Stimulated activated CD8-positive, alpha-beta memory T cell treated with anti-CD3 and anti-CD28 coated beads, Interleukin-7, amount 100 ng/mL, for 4 hours (primary cell): Measurements from ENCODE around the gene RUNX1.

ENCODE experiments used
- DNase-seq, 2 donors: peaks; one replicate each; pipeline ENCODE4 v3.0.0-alpha.2; 2020; ENCODE audit warnings: low read depth in 2 of 2

Gene RUNX1

GRCh38 chr21:34946385-34946840 is 102.7 kb downstream of the RUNX1 start:
- no peak for DNase-seq

- no peak for DNase-seq
Observed at GRCh38 chr21:34945288-34945687, 103.8 kb downstream of the RUNX1 start.

GRCh38 chr21:34944015-34944755 is 104.9 kb downstream of the RUNX1 start:
- no peak for DNase-seq

DNA sequence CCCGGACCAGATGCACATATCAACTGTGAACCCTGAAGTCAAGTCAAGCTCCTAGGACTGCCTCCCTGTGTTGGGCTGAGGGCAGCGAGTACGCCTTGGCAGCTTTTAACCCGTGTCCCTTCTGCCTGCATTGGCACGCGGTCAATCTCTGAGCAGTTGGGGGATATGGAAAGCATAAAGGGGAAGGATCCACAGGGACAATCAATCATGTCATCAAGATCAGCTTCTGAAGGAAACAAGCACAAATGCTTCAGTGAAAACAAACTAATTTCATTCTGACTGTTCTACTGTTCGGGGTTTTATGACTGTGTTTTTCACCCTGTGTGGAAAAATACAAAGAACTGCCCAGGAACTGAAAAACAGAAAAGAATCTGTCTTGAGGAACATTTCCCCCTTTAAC is 106.2 kb downstream of the RUNX1 start:
- DNase-seq = no peak

DNA sequence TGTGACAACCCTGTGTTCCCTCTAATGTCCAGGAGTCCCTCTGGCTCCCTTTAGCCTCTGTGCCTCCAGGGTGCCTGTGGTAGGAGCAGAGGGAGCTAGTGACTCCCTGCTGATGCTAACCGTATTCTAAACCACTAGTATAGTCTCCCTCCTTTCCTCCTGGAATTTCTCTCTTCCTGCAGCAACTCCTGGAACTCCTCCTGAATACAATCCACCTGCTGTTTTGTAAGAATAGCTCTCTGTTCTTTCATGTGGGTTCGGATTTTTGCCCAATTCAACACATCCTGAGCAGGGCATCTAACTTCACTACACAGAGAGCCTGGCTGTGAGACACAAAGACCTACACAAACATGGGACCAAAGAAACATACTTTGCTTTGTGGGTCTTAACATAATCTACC is 107.9 kb downstream of the RUNX1 start:
- DNase-seq = no peak

- DNase-seq = no peak
Observed at GRCh38 chr21:34939673-34940331, 109.3 kb downstream of the RUNX1 start.

GRCh38 chr21:34938089-34938764 is 110.9 kb downstream of the RUNX1 start:
- no peak for DNase-seq

DNA sequence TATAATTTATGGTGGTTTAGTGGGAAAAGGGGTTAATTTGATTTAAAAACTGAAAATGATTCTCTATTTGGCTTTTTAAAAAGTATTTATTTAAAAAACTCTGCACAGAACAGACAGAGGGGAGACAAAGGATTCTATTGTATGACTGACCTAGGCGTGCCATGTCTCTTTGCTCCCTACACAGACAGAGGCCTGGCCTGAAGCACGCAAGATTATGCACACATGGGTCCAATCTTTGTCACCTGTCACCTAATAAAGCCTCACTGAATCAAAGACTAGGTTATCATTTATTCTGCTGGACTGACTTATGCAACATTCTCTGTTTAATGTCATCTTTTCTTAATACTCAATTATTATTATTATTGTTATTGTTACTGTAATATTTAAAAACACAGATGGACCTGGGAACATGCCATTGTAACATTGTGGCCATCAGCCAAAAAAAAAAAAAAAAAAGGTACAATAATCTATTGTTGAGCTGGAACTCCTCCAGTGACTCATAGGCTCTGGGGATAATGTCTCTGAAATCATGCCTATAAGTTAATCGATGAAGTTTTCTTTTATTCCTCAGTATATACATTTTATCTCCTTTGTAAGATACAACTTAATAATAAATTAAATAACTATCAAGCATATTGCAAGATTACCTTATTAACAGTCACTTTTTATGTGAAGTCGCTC is 112.1 kb downstream of the RUNX1 start:
- no peak for DNase-seq

GRCh38 chr21:34936371-34936789 is 112.7 kb downstream of the RUNX1 start:
- DNase-seq = no peak

GRCh38 chr21:34935898-34936297 is 113.2 kb downstream of the RUNX1 start:
- DNase-seq = no peak

DNA sequence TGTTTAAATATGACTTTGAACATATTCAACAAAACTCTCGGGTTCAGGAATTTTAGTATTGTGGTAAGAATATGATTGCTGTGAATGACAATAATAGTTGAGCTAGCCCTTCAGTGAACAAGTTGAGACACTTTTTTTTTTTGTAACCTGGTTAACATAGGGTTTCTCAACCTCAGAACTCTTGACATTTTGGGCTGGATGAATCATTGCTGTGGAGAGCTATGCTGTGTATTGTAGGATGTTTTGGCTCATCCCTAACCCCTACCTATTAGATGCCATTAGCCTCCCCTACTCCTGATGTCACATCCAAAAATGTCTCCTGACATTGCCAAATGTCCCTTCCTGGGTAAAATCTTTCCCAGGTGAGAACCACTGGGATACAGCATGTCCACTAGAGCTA is 113.7 kb downstream of the RUNX1 start:
- no peak for DNase-seq

DNA sequence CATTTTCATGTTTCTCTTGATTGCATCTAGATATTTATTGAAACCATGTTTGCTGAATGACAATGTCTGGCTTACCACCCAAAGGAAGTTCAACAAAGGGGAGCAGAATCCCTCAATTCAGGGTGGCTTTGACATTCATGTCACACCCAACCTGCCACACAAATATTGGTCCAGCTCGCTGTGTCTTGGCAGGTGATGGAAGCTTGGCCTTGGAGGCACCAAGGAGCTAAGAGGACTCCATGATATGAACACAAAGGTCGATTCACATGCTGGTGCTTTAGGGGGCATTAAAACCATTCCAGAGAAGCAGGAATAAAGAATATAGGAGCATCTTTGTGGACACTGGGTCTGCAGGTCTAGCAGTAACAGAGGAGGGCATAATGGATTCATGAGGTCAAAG is 114.8 kb downstream of the RUNX1 start:
- DNase-seq = no peak

GRCh38 chr21:34933609-34934335 is 115.3 kb downstream of the RUNX1 start:
- DNase-seq = no peak

DNA sequence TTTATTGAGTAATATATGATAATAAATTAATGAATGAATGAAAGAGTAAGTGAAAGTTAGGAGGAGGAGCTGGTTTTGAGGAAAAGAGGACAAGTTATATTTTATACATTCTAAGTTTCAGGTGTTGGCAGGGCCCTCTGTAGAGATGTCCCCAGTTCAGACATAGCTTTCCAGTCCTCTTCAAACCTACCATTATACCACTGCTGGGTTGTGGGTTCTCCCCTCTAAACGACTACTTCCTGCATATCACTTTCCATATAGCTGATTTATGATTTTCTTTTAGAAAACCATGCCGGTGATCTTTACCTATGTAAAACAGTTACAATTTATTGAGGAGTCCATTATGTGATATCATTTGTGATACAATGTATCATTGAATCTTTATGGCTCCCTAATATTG is 116.9 kb downstream of the RUNX1 start:
- DNase-seq = no peak

DNA sequence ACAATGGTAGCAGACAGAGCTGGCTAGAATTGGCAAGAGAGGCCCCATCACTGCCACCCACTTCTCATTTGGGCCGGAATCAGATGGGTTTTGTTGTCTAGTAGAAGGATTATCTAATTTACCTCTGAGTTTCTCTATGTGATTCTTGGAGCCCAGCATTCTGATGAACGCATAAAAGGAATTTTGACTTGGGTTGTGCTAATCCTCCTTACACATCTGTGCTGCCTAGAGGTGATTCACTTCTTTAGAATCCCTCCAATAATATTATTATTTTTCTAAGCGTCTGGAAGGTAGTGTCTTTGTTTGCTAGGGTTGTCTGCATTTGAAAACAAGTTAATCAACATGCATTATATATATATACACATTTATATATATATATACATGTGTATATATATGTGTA is 118.1 kb downstream of the RUNX1 start:
- no peak for DNase-seq

DNA sequence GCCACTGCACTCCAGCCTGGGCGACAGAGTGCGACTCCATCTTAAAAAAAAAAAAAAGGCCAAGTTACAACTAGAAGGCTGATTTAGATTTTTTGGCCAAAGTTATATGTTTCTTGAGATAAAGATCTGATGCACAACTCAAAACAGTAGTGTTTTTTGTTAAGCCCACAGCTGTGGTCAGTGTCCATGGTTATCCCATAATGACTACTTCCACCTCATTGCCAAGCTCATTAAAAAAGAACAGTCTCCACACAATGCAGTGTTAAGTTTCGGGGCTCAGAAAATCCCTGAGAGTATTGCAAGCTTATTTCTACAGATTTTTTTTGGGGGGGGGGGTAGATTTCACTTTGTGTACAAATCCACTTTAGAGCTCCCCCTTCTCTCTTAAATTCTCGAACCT is 120.5 kb downstream of the RUNX1 start:
- no peak for DNase-seq

DNA sequence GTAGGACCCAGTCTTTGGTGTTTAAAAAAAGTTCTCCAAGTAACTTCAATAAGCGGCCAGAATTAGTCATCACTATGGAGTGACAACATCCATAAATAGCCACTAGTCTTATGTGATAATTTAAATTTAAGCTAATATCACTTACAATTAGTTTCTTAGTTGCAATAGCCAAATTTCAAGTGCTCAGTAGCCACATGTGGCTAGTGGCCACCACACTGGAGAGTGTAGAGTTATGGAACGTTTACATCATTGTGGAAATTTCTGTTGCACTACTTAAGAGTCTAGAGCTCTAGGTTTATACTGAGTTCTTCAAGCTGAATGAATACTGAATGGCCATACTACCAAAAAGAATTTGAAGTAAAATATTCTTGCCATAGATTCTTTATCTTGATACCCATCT is 121.1 kb downstream of the RUNX1 start:
- DNase-seq = no peak

DNA sequence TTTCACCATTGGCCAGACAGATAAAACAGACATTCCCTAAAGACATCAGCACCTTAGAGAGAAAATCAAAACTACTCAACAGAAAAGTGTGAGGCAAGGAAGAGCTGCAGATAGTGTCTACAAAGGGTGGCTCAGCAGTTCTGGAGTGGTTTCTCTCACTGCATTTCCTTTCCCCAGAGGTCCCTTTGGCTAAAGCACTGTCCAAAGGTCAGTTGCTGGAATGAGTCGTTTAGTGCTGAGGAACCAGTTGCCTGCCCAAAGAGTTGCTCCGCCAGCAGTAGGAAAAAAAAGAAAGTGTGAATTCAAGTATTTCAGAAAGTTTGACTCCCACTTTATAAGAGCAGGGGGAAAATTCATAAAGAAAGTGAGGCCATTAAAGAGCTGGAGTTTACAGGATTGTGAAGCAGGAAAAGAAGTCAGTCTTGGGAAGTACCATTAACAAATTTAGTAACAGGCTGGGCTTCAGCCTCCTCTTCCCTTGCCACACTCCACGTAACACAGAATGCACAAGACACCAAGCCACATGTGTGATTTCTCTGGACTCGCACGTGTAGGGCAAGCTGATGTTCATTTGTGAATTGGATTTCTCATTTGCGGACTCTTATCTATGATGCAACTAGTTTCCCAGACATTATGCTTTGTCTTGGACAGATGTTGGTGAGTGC is 122.2 kb downstream of the RUNX1 start:
- DNase-seq = no peak

DNA sequence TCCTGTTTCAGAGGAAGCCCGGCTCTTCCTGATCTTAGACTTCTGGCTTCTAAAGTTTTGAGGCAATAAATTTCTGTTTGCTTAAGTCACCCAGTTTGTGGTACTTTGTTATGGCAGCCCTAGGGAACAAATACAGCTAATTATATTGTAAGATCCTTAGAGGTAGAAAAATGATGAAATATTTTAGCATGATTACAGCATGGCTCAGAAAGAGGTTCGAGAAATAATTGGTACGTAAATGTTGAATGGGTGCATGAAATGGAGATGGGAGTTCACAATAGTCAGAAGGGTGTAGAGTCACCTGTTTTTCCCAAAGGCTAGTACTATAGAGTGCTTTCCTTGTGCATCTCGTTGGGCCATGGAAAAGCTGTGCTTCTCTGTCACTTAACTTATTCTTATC is 123.5 kb downstream of the RUNX1 start:
- DNase-seq = no peak

DNA sequence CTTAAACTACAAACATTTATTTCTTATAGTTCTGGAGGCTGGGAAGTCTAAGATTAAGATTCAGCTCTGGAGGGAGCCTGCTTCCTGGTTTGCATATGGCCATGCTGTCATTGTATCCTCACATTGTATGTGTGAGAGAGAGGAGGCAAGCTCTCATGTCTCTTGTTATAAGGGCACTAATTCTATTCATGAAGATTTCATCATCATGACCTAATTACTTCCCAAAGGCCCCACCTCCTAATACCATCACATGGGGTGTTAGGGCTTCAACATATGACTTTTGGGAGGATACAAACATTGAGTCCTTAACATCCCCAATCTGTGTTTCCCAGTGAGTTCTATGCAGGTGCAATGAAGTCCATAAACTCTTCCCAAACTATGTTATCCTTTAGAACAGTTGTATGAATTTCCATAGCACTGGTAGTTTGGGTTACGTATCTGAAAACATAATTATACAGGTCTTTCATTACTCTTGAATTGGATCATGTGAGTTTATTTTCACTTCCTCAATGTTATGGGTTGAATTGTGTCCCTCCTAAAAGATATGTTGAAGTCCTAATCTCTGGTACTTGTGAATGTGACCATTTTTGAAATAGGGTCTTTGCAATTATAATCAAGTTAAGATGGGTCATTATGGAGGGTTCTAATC is 124.2 kb downstream of the RUNX1 start:
- DNase-seq = no peak

- no peak for DNase-seq
Observed at GRCh38 chr21:34924194-34924593, 124.9 kb downstream of the RUNX1 start.
